K562 (cell line): ENCODE data around the gene PAFAH1B2. TPM values are rescaled to one million over a fixed set of nuclear protein-coding genes. Genes with fewer than 3 reads are reported as not detected.

Experiments used
- BACH1 ChIP-seq: fragments of 200-800 bp; sonication (Bioruptor generic); IDR thresholded peaks from 2 replicates; pipeline ENCODE4 v1.6.1; 2016; ENCODE audit warnings: missing genetic modification characterization, missing compliant biosample characterization
- BMI1 ChIP-seq: fragments of 150-350 bp; IDR thresholded peaks from 2 replicates; pipeline ENCODE4 v1.6.1; 2014; ENCODE audit warnings: low read length
- CREB1 ChIP-seq, 2 experiments: sonication (generic) in 1 of 2; formaldehyde crosslinking in 1 of 2; IDR thresholded peaks; 2 replicates each; pipeline versions ENCODE4 v1.6.1 to v1.8.0; 2012 to 2022; ENCODE audit warnings: inconsistent platforms in 1 of 2, mild to moderate bottlenecking in 1 of 2, missing genetic modification reagents in 1 of 2, moderate library complexity in 1 of 2
- DACH1 ChIP-seq: fragments of 450-650 bp; IDR thresholded peaks from 2 replicates; pipeline ENCODE4 v1.6.1; 2018; ENCODE audit not compliant: partially characterized antibody
- E2F3 ChIP-seq: fragments of 250-450 bp; sonication (Bioruptor Pico); IDR thresholded peaks from 2 replicates; pipeline ENCODE4 v1.4.0; 2020; ENCODE audit warnings: mild to moderate bottlenecking
- HDAC8 ChIP-seq: fragments of 450-650 bp; IDR thresholded peaks from 2 replicates; pipeline ENCODE4 v1.6.1; 2016; ENCODE audit warnings: mild to moderate bottlenecking, missing genetic modification characterization, moderate library complexity, missing compliant biosample characterization
- HNRNPL ChIP-seq: fragments of 200-400 bp; formaldehyde crosslinking; IDR thresholded peaks from 2 replicates; pipeline ENCODE4 v1.6.1; 2017; ENCODE audit warnings: low read depth, mild to moderate bottlenecking, low read length
- POLR2G ChIP-seq: fragments of 200-400 bp; formaldehyde crosslinking; IDR thresholded peaks from 2 replicates; pipeline ENCODE4 v1.6.1; 2017; ENCODE audit warnings: low read depth, mild to moderate bottlenecking, antibody characterized with exemption, low read length, moderate library complexity
- SMARCA4 ChIP-seq: fragments of 450-650 bp; IDR thresholded peaks from 2 replicates; pipeline ENCODE4 v1.6.1; 2016
- TCF7 ChIP-seq: sonication (generic); IDR thresholded peaks from 2 replicates; pipeline ENCODE4 v1.6.1; 2016; ENCODE audit warnings: antibody characterized with exemption, borderline replicate concordance
- TEAD1 ChIP-seq, 2 experiments: fragments of 450-650 bp in 1 of 2; sonication (generic) in 1 of 2; formaldehyde crosslinking; IDR thresholded peaks; 2 replicates each; pipeline versions ENCODE4 v1.4.0 to v1.8.0; 2020 to 2022; ENCODE audit warnings: mild to moderate bottlenecking in 2 of 2, missing genetic modification reagents in 1 of 2
- ZFP1 ChIP-seq: fragments of 450-650 bp; formaldehyde crosslinking; IDR thresholded peaks from 2 replicates; pipeline ENCODE4 v1.4.0; 2020; ENCODE audit warnings: mild to moderate bottlenecking, mixed read lengths
- ZNF274 ChIP-seq: IDR thresholded peaks from 2 replicates; pipeline ENCODE4 v1.6.1; 2011; ENCODE audit warnings: low read depth, mild to moderate bottlenecking, low read length, moderate library complexity, borderline replicate concordance
- ZNF408 ChIP-seq: fragments of 250-450 bp; sonication (Bioruptor Pico); IDR thresholded peaks from 2 replicates; pipeline ENCODE4 v1.4.0; 2020; ENCODE audit warnings: low read depth, mild to moderate bottlenecking, moderate library complexity
- polyA plus RNA-seq, 8 experiments: library from polyadenylated mRNA; depleted of rRNA in 4 of 8; stranded (reverse) in 5 of 8; unstranded in 3 of 8; fragments of >200 nt; fragmentation: Nextera tagmentation in 2 of 8; fragmentation: Illumina TruSeq in 1 of 8; extraction: Ambion mirVana in 2 of 8; extraction: Trizol in 1 of 8; gene quantifications; 2 replicates each; pipeline versions ENCODE4 v1.2.1 to v1.2.3, GENCODE V29; 2011 to 2014; ENCODE audit warnings: inconsistent platforms in 1 of 8, missing spikeins in 1 of 8
- total RNA-seq, 7 experiments: library from RNA; depleted of rRNA in 6 of 7; stranded (reverse); fragments of >200 nt in 6 of 7; fragmentation: Illumina TruSeq in 2 of 7; extraction: Trizol in 2 of 7; gene quantifications; 2 replicates each; pipeline versions ENCODE4 v1.2.1 to v1.2.3, GENCODE V29; 2011 to 2021; ENCODE audit warnings: low replicate concordance in 1 of 7
- TF ChIP-seq, protein P1 (sequence below): sonication (generic); formaldehyde crosslinking; IDR thresholded peaks from 2 replicates; pipeline ENCODE4 v1.8.0; 2022; ENCODE audit warnings: mild to moderate bottlenecking, missing genetic modification reagents
- TF ChIP-seq, protein P2 (sequence below), 2 experiments: fragments of 250-450 bp in 1 of 2; fragments of 450-650 bp in 1 of 2; sonication (Bioruptor Pico) in 1 of 2; IDR thresholded peaks; 2 replicates each; pipeline versions ENCODE4 v1.6.1 to v1.8.0; 2016 to 2021; ENCODE audit warnings: mild to moderate bottlenecking in 2 of 2, moderate library complexity in 2 of 2, missing compliant biosample characterization in 1 of 2, missing genetic modification characterization in 1 of 2
- TF ChIP-seq, protein P3 (sequence below), 2 experiments: fragments of 450-650 bp; formaldehyde crosslinking in 1 of 2; IDR thresholded peaks; 2 replicates each; pipeline versions ENCODE4 v1.4.0 to v1.6.1; 2014 to 2020; ENCODE audit warnings: mild to moderate bottlenecking in 2 of 2, borderline replicate concordance in 1 of 2, low read depth in 1 of 2

The PAFAH1B2 gene
- total and polyA plus RNA-seq, 9 of the 15 experiments (the other 6 are each of a cell fraction or from before 2014, with no cell fraction given), result 27.8 to 94.7 (median 64.9) TPM

DNA sequence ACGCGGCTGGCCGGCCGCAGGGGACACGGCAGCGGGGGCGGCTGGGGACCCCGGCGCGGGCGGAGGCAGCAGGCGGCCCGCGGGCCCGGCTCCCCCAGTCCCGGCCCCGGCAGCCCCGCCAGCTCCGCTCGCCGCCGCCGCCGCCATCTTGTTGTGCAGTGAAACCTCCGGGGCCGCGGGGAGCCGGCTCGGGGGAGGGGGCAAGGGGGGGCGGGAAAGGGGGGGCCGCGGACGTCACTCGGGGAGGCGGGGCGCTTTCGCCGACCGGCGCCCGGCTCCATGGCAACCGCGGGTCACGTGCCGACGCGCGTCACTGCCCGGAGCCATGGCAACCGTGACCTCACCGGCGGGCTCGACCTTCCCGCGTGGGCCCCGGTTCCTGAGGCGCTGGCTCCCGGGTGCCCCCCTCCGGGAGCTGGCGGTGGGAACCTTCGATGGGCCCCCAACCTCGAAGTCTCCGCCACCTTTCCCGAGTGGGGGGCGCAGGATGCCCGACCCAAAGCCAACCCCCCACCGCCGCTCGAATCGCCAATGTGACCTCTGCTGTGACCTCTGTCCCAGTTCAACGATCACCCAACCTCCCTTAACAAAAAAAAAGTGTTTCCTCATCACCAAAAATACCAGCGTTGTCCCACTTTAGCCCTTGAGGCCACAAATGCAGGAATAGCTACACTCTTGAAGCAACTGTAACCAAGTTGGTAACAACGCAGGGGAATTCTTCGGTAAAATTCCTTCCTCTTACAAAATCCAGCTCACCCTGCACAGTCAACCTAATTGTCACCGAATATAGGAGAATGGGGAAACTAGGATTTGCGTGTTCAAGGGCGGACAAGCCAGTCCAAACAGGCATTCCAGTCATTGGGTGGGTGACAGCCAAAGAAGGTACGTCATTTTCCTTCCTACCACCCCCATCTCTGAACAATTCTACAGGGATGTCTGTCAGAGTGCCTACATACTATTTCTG lies 45.5 kb upstream of the PAFAH1B2 start, which contains the start of gene SIK3 (continued):
- no peak for TF ChIP-seq ZFP1
- peak; percentile 78 for TF ChIP-seq POLR2G
- TF ChIP-seq, protein P1, sequence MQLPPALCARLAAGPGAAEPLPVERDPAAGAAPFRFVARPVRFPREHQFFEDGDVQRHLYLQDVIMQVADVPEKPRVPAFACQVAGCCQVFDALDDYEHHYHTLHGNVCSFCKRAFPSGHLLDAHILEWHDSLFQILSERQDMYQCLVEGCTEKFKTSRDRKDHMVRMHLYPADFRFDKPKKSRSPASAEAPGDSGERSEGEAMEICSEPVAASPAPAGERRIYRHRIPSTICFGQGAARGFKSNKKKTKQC (CRISPR knock-in tag), result no peak
- TF ChIP-seq DACH1, result no peak
- peak in 1 of 2 experiments; percentile 46; a peak in 2 of 4 replicates for TF ChIP-seq TEAD1 (CRISPR knock-in tag; IDR thresholded peaks at IDR 0.05)
- peak; percentile 87 for TF ChIP-seq CREB1 (IDR thresholded peaks at IDR 0.05)
- peak; percentile 92 for TF ChIP-seq CREB1 (CRISPR knock-in tag; IDR thresholded peaks at IDR 0.05)
- TF ChIP-seq, protein P2, sequence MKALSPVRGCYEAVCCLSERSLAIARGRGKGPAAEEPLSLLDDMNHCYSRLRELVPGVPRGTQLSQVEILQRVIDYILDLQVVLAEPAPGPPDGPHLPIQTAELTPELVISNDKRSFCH (CRISPR knock-in tag; IDR thresholded peaks at IDR 0.05), result no peak
- TF ChIP-seq, protein P2 (tag; IDR thresholded peaks at IDR 0.05), result 0 out of 2 replicates have a peak, but pooled peaks have one; percentile 43
- TF ChIP-seq ZNF274, result no peak
- TF ChIP-seq, protein P3, sequence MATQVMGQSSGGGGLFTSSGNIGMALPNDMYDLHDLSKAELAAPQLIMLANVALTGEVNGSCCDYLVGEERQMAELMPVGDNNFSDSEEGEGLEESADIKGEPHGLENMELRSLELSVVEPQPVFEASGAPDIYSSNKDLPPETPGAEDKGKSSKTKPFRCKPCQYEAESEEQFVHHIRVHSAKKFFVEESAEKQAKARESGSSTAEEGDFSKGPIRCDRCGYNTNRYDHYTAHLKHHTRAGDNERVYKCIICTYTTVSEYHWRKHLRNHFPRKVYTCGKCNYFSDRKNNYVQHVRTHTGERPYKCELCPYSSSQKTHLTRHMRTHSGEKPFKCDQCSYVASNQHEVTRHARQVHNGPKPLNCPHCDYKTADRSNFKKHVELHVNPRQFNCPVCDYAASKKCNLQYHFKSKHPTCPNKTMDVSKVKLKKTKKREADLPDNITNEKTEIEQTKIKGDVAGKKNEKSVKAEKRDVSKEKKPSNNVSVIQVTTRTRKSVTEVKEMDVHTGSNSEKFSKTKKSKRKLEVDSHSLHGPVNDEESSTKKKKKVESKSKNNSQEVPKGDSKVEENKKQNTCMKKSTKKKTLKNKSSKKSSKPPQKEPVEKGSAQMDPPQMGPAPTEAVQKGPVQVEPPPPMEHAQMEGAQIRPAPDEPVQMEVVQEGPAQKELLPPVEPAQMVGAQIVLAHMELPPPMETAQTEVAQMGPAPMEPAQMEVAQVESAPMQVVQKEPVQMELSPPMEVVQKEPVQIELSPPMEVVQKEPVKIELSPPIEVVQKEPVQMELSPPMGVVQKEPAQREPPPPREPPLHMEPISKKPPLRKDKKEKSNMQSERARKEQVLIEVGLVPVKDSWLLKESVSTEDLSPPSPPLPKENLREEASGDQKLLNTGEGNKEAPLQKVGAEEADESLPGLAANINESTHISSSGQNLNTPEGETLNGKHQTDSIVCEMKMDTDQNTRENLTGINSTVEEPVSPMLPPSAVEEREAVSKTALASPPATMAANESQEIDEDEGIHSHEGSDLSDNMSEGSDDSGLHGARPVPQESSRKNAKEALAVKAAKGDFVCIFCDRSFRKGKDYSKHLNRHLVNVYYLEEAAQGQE (IDR thresholded peaks at IDR 0.05; ENCODE audit: borderline replicate concordance), result peak; percentile 87
- TF ChIP-seq, protein P3 (CRISPR knock-in tag; IDR thresholded peaks at IDR 0.05; ENCODE audit: low read depth), result peak; percentile 52; the same call in 1 of the 2 replicates
- TF ChIP-seq BACH1 (tag), result peak; percentile 73; the same call in 1 of the 2 replicates
- peak; percentile 70; the same call in 1 of the 2 replicates for TF ChIP-seq E2F3 (CRISPR knock-in tag)
- TF ChIP-seq HNRNPL, result no peak
- no peak for TF ChIP-seq ZNF408 (CRISPR knock-in tag)
- TF ChIP-seq TCF7, result no peak
- peak; percentile 32; the same call in 1 of the 2 replicates for TF ChIP-seq SMARCA4
- TF ChIP-seq BMI1, result peak; percentile 98
- TF ChIP-seq HDAC8 (tag), result no peak
